NT2/D1 (cell line): ENCODE results near the gene ETV2.

Source experiments
- DNase-seq: peaks from one replicate; pipeline ENCODE4 v3.0.0-alpha.2; 2011; ENCODE audit warnings: low read depth, low spot score
- H3K27me3 ChIP-seq: 2 replicates; pipeline ENCODE4 v1.6.0; 2011; ENCODE audit warnings: mild to moderate bottlenecking; ENCODE audit not compliant: insufficient read length, insufficient read depth
- H3K36me3 ChIP-seq: 2 replicates; pipeline ENCODE4 v1.6.1; 2011; ENCODE audit warnings: mild to moderate bottlenecking, low read length, mixed read lengths; ENCODE audit not compliant: insufficient read depth, insufficient read length
- H3K4me1 ChIP-seq: 2 replicates; pipeline ENCODE4 v1.5.1; 2011; ENCODE audit not compliant: insufficient read depth, insufficient read length
- H3K4me3 ChIP-seq: 2 replicates; pipeline ENCODE4 v1.5.1; 2011; ENCODE audit warnings: low read depth; ENCODE audit not compliant: insufficient read length
- H3K9ac ChIP-seq: 2 replicates; pipeline ENCODE4 v1.6.0; 2011; ENCODE audit warnings: low read depth; ENCODE audit not compliant: insufficient read length
- H3K9me3 ChIP-seq: 2 replicates; pipeline ENCODE4 v1.5.1; 2011; ENCODE audit warnings: mild to moderate bottlenecking, low read length; ENCODE audit not compliant: insufficient read depth
- SUZ12 ChIP-seq: IDR thresholded peaks from 2 replicates; pipeline ENCODE4 v1.6.1; 2011; ENCODE audit not compliant: insufficient read length, insufficient read depth; ENCODE audit errors: extremely low read depth
- YY1 ChIP-seq: IDR thresholded peaks from 2 replicates; pipeline ENCODE4 v1.6.1; 2011; ENCODE audit not compliant: insufficient read length, insufficient read depth
- ZNF274 ChIP-seq: IDR thresholded peaks from 2 replicates; pipeline ENCODE4 v1.6.1; 2011; ENCODE audit warnings: mild to moderate bottlenecking, low read depth, low read length

The ETV2 gene

GRCh38 chr19:35643255-35644205 lies 2.0 kb downstream of the ETV2 start:
- H3K36me3 ChIP-seq: peaks cover under 1% of the 10 kb centered on the region
- H3K9ac ChIP-seq: peak overlapping the region; percentile 72
- TF ChIP-seq ZNF274: no peak
- TF ChIP-seq SUZ12: no peak
- TF ChIP-seq YY1: no peak
- peak overlapping the region; percentile 46 for H3K4me3 ChIP-seq
- no peaks in the 10 kb centered on the region for H3K27me3 ChIP-seq
- peaks cover 10% of the 10 kb centered on the region for H3K4me1 ChIP-seq
- H3K9me3 ChIP-seq: no peaks in the 10 kb centered on the region
- peak; percentile 47 for DNase-seq

DNA sequence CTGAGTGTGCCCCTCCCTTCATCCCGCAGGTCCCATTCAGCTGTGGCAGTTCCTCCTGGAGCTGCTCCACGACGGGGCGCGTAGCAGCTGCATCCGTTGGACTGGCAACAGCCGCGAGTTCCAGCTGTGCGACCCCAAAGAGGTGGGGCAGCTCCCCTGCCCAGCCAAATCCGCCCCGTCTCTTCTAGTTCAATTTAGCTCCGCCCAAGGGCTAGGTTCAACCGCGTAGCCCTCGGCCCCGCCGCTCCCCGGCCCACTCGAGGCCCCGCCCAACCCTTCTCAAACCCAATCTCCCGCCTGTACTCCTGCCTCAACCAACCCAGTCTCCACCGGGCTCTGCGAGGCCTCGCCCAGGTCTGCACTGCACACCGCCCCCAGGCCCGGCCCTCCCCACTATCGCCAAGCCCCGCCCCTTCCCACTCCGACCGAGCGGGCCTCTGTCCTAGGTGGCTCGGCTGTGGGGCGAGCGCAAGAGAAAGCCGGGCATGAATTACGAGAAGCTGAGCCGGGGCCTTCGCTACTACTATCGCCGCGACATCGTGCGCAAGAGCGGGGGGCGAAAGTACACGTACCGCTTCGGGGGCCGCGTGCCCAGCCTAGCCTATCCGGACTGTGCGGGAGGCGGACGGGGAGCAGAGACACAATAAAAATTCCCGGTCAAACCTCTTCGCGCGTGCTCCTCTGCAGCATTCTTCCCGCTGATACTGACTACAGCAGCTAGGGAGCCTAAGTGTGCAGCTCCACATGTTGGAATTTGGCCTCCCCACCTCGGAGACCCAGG lies 2.9 kb downstream of the ETV2 start:
- Histone ChIP-seq H3K36me3 (no peaks in the 10 kb centered on the region), H3K4me3 (peak overlapping the region; percentile 56), H3K9ac (peak overlapping the region; percentile 72), H3K27me3 (no peaks in the 10 kb centered on the region), H3K9me3 (no peaks in the 10 kb centered on the region), H3K4me1 (peaks cover 9% of the 10 kb centered on the region)
- peak; percentile 68 for DNase-seq
- no peak for TF ChIP-seq ZNF274
- TF ChIP-seq SUZ12: no peak
- TF ChIP-seq YY1: no peak

- peaks cover 9% of the 10 kb centered on the region for H3K4me1 ChIP-seq
- peak overlapping the region; percentile 58 for H3K9ac ChIP-seq
Measured at GRCh38 chr19:35644987-35645679, 3.6 kb downstream of the ETV2 start.

DNA sequence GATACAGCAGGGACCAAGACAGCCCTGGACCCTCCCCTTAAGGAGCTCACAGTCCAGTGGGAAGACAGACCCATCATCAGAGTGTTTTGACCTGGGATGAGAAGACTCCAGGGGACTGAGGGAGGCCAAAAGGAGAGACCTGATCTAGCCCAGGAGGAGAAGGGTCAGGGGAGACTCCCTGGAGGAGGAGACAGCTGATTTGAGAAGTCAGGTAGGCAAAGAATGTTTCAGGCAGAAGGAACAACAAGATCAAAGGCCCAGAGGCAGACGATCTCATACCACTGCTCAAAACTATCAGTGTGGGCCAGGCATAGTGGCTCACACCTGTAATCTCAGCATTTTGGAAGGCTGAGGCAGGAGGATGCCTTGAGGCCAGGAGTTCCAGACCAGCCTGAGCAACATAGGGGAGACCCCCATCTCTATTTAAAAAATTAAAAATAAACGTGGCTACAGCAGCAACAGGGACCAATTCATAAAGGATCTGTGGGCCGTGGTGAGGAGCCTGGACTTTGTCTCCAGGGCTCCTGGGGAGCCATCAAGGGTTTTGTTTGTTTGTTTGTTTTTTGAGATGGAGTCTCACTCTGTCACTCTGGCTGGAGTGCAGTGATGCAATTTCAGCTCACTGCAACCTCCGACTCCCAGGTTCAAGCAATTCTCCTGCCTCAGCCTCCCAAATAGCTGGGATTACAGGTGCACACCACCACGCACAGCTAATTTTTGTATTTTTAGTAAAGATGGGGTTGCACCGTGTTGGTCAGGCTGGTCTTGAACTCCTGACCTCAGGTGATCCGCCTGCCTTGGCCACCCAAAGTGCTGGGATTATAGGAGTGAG lies 4.4 kb downstream of the ETV2 start:
- Histone ChIP-seq H3K9me3 (no peaks in the 10 kb centered on the region), H3K4me1 (peaks cover 9% of the 10 kb centered on the region), H3K36me3 (peaks cover 3% of the 10 kb centered on the region), H3K9ac (no peak overlapping the region), H3K27me3 (no peaks in the 10 kb centered on the region), H3K4me3 (peak overlapping the region; percentile 1)
- TF ChIP-seq YY1: no peak
- TF ChIP-seq ZNF274: no peak
- TF ChIP-seq SUZ12: no peak
- DNase-seq: no peak

More at GRCh38 chr19:35644987-35645679, 3.6 kb downstream of the ETV2 start:
- DNase-seq: peak; percentile 43
- H3K4me3 ChIP-seq: peak overlapping the region; percentile 56
- no peaks in the 10 kb centered on the region for H3K36me3 ChIP-seq
- no peak for TF ChIP-seq ZNF274
- TF ChIP-seq SUZ12: no peak
- no peak for TF ChIP-seq YY1
- H3K9me3 ChIP-seq: no peaks in the 10 kb centered on the region
- H3K27me3 ChIP-seq: no peaks in the 10 kb centered on the region

DNA sequence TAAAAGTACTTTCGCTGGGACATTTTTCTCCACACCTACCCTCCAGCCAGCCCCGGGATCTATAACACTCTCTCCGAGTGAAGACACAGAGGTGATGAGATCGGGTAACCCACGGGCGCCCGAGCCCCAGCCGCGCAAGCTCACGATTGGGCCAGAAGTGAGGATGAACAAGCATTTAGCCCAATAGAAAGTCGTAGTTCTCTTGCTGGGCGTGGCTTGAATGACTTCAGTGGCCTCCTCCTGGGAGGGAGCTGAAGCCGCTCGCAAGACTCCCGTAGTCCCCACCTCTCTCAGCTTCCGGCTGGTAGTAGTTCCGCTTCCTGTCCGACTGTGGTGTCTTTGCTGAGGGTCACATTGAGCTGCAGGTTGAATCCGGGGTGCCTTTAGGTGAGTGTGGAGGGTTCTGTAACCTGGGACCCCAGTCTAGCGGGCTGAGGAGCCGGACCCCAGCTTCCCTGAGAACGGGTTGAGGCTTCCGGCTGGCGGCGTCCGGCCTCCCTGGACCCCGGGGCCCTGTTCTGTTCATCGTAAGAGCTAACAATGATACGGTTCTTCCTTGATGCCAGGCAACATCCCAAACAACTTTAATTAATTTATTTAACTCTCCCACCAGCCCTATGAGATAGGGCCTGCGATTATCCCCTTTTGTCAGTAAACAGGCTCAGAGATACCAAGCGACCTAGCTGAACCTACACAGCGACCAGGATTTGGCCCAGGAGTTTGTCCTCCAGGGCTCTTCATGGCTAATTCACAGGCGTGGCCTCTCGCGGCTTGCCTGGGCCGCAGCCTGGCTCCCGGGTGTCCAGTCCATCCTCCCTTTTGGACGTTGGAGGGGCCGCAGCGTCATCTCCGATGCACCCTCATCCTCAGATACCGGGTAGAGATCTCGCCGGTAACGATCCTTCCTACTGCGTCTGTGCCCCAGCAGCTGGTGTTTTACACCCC lies 6.7 kb downstream of the ETV2 start, which contains the start of gene COX6B1:
Gene COX6B1, plus strand, starts transcription at position 307 of the 945 bp plus-strand sequence. CDS start 2,921 bp downstream, outside the sequence.
- H3K4me3 ChIP-seq: peak within 1 kb of the TSS; percentile 88
- H3K27me3 ChIP-seq: no peaks in the 10 kb centered on the region
- H3K9me3 ChIP-seq: no peaks in the 10 kb centered on the region
- H3K4me1 ChIP-seq: peaks cover 3% of the 10 kb centered on the region
- DNase-seq: peak; percentile 82
- H3K36me3 ChIP-seq: peaks cover 16% of the 10 kb centered on the region
- peak within 1 kb of the TSS; percentile 92 for H3K9ac ChIP-seq
- TF ChIP-seq ZNF274 (no peak), SUZ12 (no peak), YY1 (no peak)
